Measurements from ENCODE around the gene KIAA0513. TPM values are rescaled to one million over a fixed set of nuclear protein-coding genes. Genes with fewer than 3 reads are reported as not detected.

The KIAA0513 gene
- total RNA-seq, 2 donors from 2014 or later, result 23.1 to 71.9 TPM

GRCh38 chr16:85129876-85130704 lies 102.5 kb downstream of the KIAA0513 start:
- H3K4me3 ChIP-seq, result no peak overlapping the region
- WGBS, 2 donors, result 73 to 75% methylated on average over 15 of the region's 15 CpGs
- no peaks in the 10 kb centered on the region for H3K9me3 ChIP-seq
- intact Hi-C loops (cut with DNase I), result no loop called here
- H3K27me3 ChIP-seq, result no peaks in the 10 kb centered on the region
- DNase-seq (no peak), ATAC-seq (no peak)
- peak overlapping the region in 3 of 4 donors; percentile 8 to 50 (median 33) for H3K27ac ChIP-seq
- no peaks in the 10 kb centered on the region for H3K36me3 ChIP-seq (replicated peaks in 1 of 2; ENCODE audit: insufficient read depth in 1 of 2, low read depth in 2 of 2)
- peaks cover 19% of the 10 kb centered on the region for H3K4me1 ChIP-seq
- no peak for TF ChIP-seq POLR2A (IDR thresholded peaks at IDR 0.05)
- TF ChIP-seq CTCF (IDR thresholded peaks at IDR 0.05), result no peak

GRCh38 chr16:85130705-85131028 lies 103.1 kb downstream of the KIAA0513 start:
- Histone ChIP-seq H3K27me3 (no peaks in the 10 kb centered on the region), H3K27ac (peak overlapping the region in 3 of 4 donors; percentile 8 to 50 (median 33))
- TF ChIP-seq CTCF (IDR thresholded peaks at IDR 0.05), result no peak
- no peak for TF ChIP-seq POLR2A (IDR thresholded peaks at IDR 0.05)

GRCh38 chr16:85132456-85133289 lies 105.1 kb downstream of the KIAA0513 start:
- Histone ChIP-seq H3K4me3 (no peak overlapping the region), H3K9me3 (no peaks in the 10 kb centered on the region), H3K27me3 (no peaks in the 10 kb centered on the region), H3K27ac (no peak overlapping the region), H3K36me3 (replicated peaks in 1 of 2; ENCODE audit: insufficient read depth in 1 of 2, low read depth in 2 of 2) (no peaks in the 10 kb centered on the region), H3K4me1 (peaks cover 17% of the 10 kb centered on the region)
- no peak for TF ChIP-seq POLR2A (IDR thresholded peaks at IDR 0.05)
- no peak for DNase-seq
- ATAC-seq, result no peak
- 94 to 96% methylated on average over 18 to 19 of the region's 20 CpGs for WGBS, 2 donors
- intact Hi-C loops (cut with DNase I), result no loop called here

More at GRCh38 chr16:85130705-85131028, 103.1 kb downstream of the KIAA0513 start:
- no peak for ATAC-seq
- DNase-seq, result no peak
- intact Hi-C loops (cut with DNase I), result no loop called here
- peaks cover 19% of the 10 kb centered on the region for H3K4me1 ChIP-seq
- no peaks in the 10 kb centered on the region for H3K9me3 ChIP-seq
- no peak overlapping the region for H3K4me3 ChIP-seq
- 76 to 92% methylated on average over 5 of the region's 5 CpGs for WGBS, 2 donors
- H3K36me3 ChIP-seq (replicated peaks in 1 of 2; ENCODE audit: insufficient read depth in 1 of 2, low read depth in 2 of 2), result no peaks in the 10 kb centered on the region

- DNase-seq (no peak), ATAC-seq (no peak)
- no peaks in the 10 kb centered on the region for H3K9me3 ChIP-seq
- WGBS, 2 donors, result 95% methylated on average over 1 of the region's 1 CpG; no CpG with 5 or more reads in 1 of the 2 donors
- peaks cover 23% of the 10 kb centered on the region for H3K4me1 ChIP-seq
- H3K27ac ChIP-seq, result no peak overlapping the region
- no peaks in the 10 kb centered on the region for H3K36me3 ChIP-seq (replicated peaks in 1 of 2; ENCODE audit: insufficient read depth in 1 of 2, low read depth in 2 of 2)
- intact Hi-C loops (cut with DNase I), result no loop called here
- H3K4me3 ChIP-seq, result no peak overlapping the region
- no peaks in the 10 kb centered on the region for H3K27me3 ChIP-seq
- TF ChIP-seq POLR2A (IDR thresholded peaks at IDR 0.05) (no peak), CTCF (IDR thresholded peaks at IDR 0.05) (no peak)
These were observed 105.7 kb downstream of the KIAA0513 start for GRCh38 chr16:85133290-85133599.

DNA sequence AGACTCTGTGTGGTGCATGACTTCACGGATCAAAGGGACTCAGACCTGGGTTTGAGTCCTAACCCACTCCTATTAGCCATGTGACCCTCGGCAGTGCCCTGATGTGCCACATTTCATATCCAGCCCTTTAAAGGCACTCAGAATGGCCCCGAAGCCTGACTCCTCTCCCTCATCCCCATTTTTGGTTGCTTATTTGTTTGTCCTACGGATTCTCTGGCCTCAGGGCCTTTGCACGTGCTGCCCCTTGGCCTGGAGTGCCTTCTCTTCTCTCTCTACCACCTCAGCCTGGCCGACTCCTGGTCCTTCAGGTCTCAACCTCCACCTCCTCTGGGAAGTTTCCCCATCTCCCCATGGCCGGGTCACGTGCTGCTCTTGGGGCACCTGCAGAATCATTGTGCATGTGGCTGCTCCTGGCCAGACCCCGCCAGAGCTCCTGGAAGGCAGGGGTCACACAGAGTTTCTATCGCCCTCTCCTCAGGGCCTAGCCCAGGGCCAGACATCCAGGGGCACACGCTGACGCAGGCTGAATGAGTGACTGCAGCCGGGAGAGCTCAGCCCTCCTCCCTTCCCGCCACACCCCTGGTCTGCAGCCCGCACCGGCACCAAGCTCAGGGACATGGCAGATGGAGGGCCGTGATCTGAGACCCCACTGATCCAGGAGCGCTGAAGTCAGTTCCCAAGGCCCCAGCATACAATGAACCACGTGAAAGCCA lies 106.6 kb downstream of the KIAA0513 start:
- Histone ChIP-seq H3K27me3 (no peaks in the 10 kb centered on the region), H3K4me3 (no peak overlapping the region), H3K27ac (no peak overlapping the region), H3K9me3 (no peaks in the 10 kb centered on the region), H3K36me3 (replicated peaks in 1 of 2; ENCODE audit: insufficient read depth in 1 of 2, low read depth in 2 of 2) (no peaks in the 10 kb centered on the region), H3K4me1 (peaks cover 30% of the 10 kb centered on the region)
- intact Hi-C loops (cut with DNase I), result no loop called here
- DNase-seq (no peak), ATAC-seq (no peak)
- 82 to 96% methylated on average over 16 to 19 of the region's 19 CpGs for WGBS, 2 donors
- TF ChIP-seq CTCF (IDR thresholded peaks at IDR 0.05) (no peak), POLR2A (IDR thresholded peaks at IDR 0.05) (no peak)

Data from body of pancreas (tissue), 4 donors.